K562 (cell line): Measurements from ENCODE around the gene SPIN1. TPM values are rescaled to one million over a fixed set of nuclear protein-coding genes. Genes with fewer than 3 reads are reported as not detected.

Source experiments
- ATAC-seq: fragments of 200-7000 bp; cut with Tn5 transposase; 3 replicates; pipeline ENCODE4 v1.9.1; 2020; ENCODE audit warnings: moderate library complexity
- BruUV-seq: library from RNA; stranded (reverse); fragments of 400-500 nt; replicated peaks from 2 replicates; lab custom pipeline; 2021; lab: Mats Ljungman, UMichigan
- CTCF ChIA-PET: fragments of 300-600 bp; formaldehyde crosslinking; extraction: SDS; loops from one replicate; lab custom pipeline; 2021; ENCODE audit warnings: low intra/inter-chr PET ratio; lab: Yijun Ruan, JAX
- POLR2A ChIA-PET: fragments of 300-600, 350-650 bp; sonication (Branson Sonifier 250); formaldehyde crosslinking; extraction: SDS; loops from one replicate; lab custom pipeline; 2021; ENCODE audit warnings: antibody characterized with exemption, inconsistent platforms; lab: Yijun Ruan, JAX
- DNase-seq, 4 experiments: peaks; one replicate each; pipeline versions ENCODE4 v3.0.0 to v3.0.0-alpha.2; 2011 to 2018; ENCODE audit warnings: low spot score in 3 of 4, mixed read lengths in 3 of 4; ENCODE audit errors: extremely low read depth in 1 of 4
- FAIRE-seq: peaks from 2 replicates; lab custom pipeline; 2011; peaks lifted over from hg19 to GRCh38; lab: Jason Lieb, UNC
- H2AFZ ChIP-seq: 2 replicates; pipeline ENCODE4 v1.6.0; 2011; ENCODE audit warnings: low read depth, low read length, control low read depth, inconsistent platforms
- H3K27ac ChIP-seq: fragments of 200-600 bp; 3 replicates; pipeline ENCODE4 v1.8.0; 2011; ENCODE audit warnings: low read depth, mild to moderate bottlenecking, control low read depth, inconsistent platforms, low read length, moderate library complexity, mixed read lengths; ENCODE audit errors: extremely low read depth
- H3K27me3 ChIP-seq, 2 experiments: fragments of 300-600 bp in 1 of 2; 2 replicates in 1 of 2; 3 replicates in 1 of 2; pipeline versions ENCODE4 v1.6.0 to v1.8.0; 2011; ENCODE audit warnings: inconsistent platforms in 2 of 2, low read length in 2 of 2, mild to moderate bottlenecking in 1 of 2, mixed read lengths in 1 of 2, moderate library complexity in 1 of 2; ENCODE audit not compliant: control insufficient read depth in 2 of 2, insufficient read depth in 2 of 2
- H3K36me3 ChIP-seq: fragments of 300-600 bp; 3 replicates; pipeline ENCODE4 v1.8.0; 2011; ENCODE audit warnings: mild to moderate bottlenecking, low read length, inconsistent platforms; ENCODE audit not compliant: control insufficient read depth, insufficient read depth
- H3K4me1 ChIP-seq, 2 experiments: fragments of 200-600 bp in 1 of 2; replicated peaks in 1 of 2; 2 replicates in 1 of 2; 3 replicates in 1 of 2; pipeline versions ENCODE4 v1.5.1 to v1.8.0; 2011; ENCODE audit warnings: inconsistent platforms in 2 of 2, low read length in 2 of 2, mild to moderate bottlenecking in 1 of 2, mixed read lengths in 1 of 2, moderate library complexity in 1 of 2; ENCODE audit not compliant: control insufficient read depth in 2 of 2, insufficient read depth in 2 of 2
- H3K4me2 ChIP-seq: 2 replicates; pipeline ENCODE4 v1.6.1; 2011; ENCODE audit warnings: low read length, control low read depth, inconsistent platforms, mixed read lengths; ENCODE audit not compliant: insufficient read depth
- H3K4me3 ChIP-seq: fragments of 200-600 bp; sonication (generic), shearing (Covaris generic); 2 replicates; pipeline ENCODE4 v1.5.1; 2016; ENCODE audit warnings: control low read depth, inconsistent platforms
- H3K79me2 ChIP-seq: fragments of 200-600 bp; 3 replicates; pipeline ENCODE4 v1.8.0; 2011; ENCODE audit warnings: low read length, inconsistent platforms; ENCODE audit not compliant: control insufficient read depth, insufficient read depth
- H3K9ac ChIP-seq, 2 experiments: 2 replicates each; pipeline versions ENCODE4 v1.6.0 to v1.6.1; 2011; ENCODE audit warnings: low read depth in 2 of 2, low read length in 2 of 2, control low read depth in 1 of 2, inconsistent platforms in 1 of 2, mild to moderate bottlenecking in 1 of 2, mixed read lengths in 1 of 2; ENCODE audit not compliant: insufficient read depth in 1 of 2
- H3K9me1 ChIP-seq: one replicate; pipeline ENCODE4 v1.6.0; 2011; ENCODE audit warnings: inconsistent platforms, mild to moderate bottlenecking, low read length, moderate library complexity; ENCODE audit not compliant: control insufficient read depth, insufficient read depth
- H3K9me3 ChIP-seq: replicated peaks from 2 replicates; pipeline ENCODE4 v1.5.1; 2011; ENCODE audit warnings: low read depth, low read length, inconsistent platforms; ENCODE audit not compliant: control insufficient read depth, insufficient read depth
- H4K20me1 ChIP-seq: replicated peaks from 2 replicates; pipeline ENCODE4 v1.6.1; 2011; ENCODE audit warnings: low read length, inconsistent platforms, mixed read lengths; ENCODE audit not compliant: control insufficient read depth, insufficient read depth
- FOSL1 ChIP-seq: fragments of 200-800 bp; sonication (Bioruptor generic); conservative IDR thresholded peaks from 2 replicates; pipeline ENCODE4 v1.6.1; 2016; ENCODE audit warnings: missing genetic modification characterization, missing compliant biosample characterization
- HIVEP1 ChIP-seq: fragments of 250-450 bp; sonication (Bioruptor Pico); IDR thresholded peaks from 2 replicates; pipeline ENCODE4 v1.4.0; 2020; ENCODE audit warnings: mild to moderate bottlenecking
- NFATC3 ChIP-seq: fragments of 450-650 bp; IDR thresholded peaks from 2 replicates; pipeline ENCODE4 v1.6.1; 2017; ENCODE audit warnings: mild to moderate bottlenecking
- POLR3G ChIP-seq: IDR thresholded peaks from 2 replicates; pipeline ENCODE4 v1.6.1; 2011; ENCODE audit not compliant: insufficient read length, insufficient replicate concordance; ENCODE audit errors: extremely low read depth
- RBM25 ChIP-seq: fragments of 200-400 bp; formaldehyde crosslinking; IDR thresholded peaks from 2 replicates; pipeline ENCODE4 v1.6.1; 2018; ENCODE audit warnings: low read length, low read depth, moderate library complexity; ENCODE audit not compliant: severe bottlenecking
- RCOR1 ChIP-seq, 2 experiments: IDR thresholded peaks; 2 replicates each; pipeline ENCODE4 v1.6.1; 2012; ENCODE audit warnings: low read depth in 2 of 2, low read length in 2 of 2, borderline replicate concordance in 1 of 2, improper control_type of control experiment in 1 of 2
- SUPT5H ChIP-seq: fragments of 450-650 bp; IDR thresholded peaks from 2 replicates; pipeline ENCODE4 v1.6.1; 2016
- YBX1 ChIP-seq: fragments of 450-650 bp; IDR thresholded peaks from 2 replicates; pipeline ENCODE4 v1.7.1; 2016; ENCODE audit warnings: mild to moderate bottlenecking
- ZNF644 ChIP-seq: fragments of 200-800 bp; sonication (Bioruptor generic); IDR thresholded peaks from 2 replicates; pipeline ENCODE4 v1.6.1; 2016; ENCODE audit warnings: low read depth, missing genetic modification characterization, missing compliant biosample characterization
- ZNF778 ChIP-seq: fragments of 450-650 bp; formaldehyde crosslinking; IDR thresholded peaks from 2 replicates; pipeline ENCODE4 v1.4.0; 2020; ENCODE audit warnings: mild to moderate bottlenecking, moderate library complexity
- WGBS: fragments of 100-300 bp; shearing (Covaris generic); methylation state at CpG from one replicate; pipeline ENCODE4 v1.1.6; 2016; ENCODE audit warnings: low coverage, mixed read lengths; ENCODE audit not compliant: insufficient coverage; ENCODE audit errors: missing lambda C conversion rate; 5-methylcytosine and 5-hydroxymethylcytosine counted together
- in situ Hi-C: fragments of 300-500 bp; cut with MboI; formaldehyde crosslinking; loops from 4 replicates; pipeline ENCODE4 v1.15.0; 2018; ENCODE audit warnings: inconsistent platforms, mixed read lengths
- intact Hi-C: fragments of 100-400 bp; cut with micrococcal nuclease; formaldehyde crosslinking; loops from 2 replicates; pipeline ENCODE4 v1.14.2; 2022
- polyA plus RNA-seq, 8 experiments: library from polyadenylated mRNA; depleted of rRNA in 4 of 8; stranded (reverse) in 5 of 8; unstranded in 3 of 8; fragments of >200 nt; fragmentation: Nextera tagmentation in 2 of 8; fragmentation: Illumina TruSeq in 1 of 8; extraction: Ambion mirVana in 2 of 8; extraction: Trizol in 1 of 8; gene quantifications; 2 replicates each; pipeline versions ENCODE4 v1.2.1 to v1.2.3, GENCODE V29; 2011 to 2014; ENCODE audit warnings: inconsistent platforms in 1 of 8, missing spikeins in 1 of 8
- total RNA-seq, 7 experiments: library from RNA; depleted of rRNA in 6 of 7; stranded (reverse); fragments of >200 nt in 6 of 7; fragmentation: Illumina TruSeq in 2 of 7; extraction: Trizol in 2 of 7; gene quantifications; 2 replicates each; pipeline versions ENCODE4 v1.2.1 to v1.2.3, GENCODE V29; 2011 to 2021; ENCODE audit warnings: low replicate concordance in 1 of 7
- TF ChIP-seq, protein P1 (sequence below): sonication (generic); formaldehyde crosslinking; IDR thresholded peaks from 2 replicates; pipeline ENCODE4 v1.8.1; 2022; ENCODE audit warnings: missing genetic modification reagents
- TF ChIP-seq, protein P2 (sequence below): fragments of 450-650 bp; IDR thresholded peaks from 2 replicates; pipeline ENCODE4 v1.6.1; 2016; ENCODE audit warnings: low read depth, mild to moderate bottlenecking, moderate library complexity

SPIN1 gene
- total and polyA plus RNA-seq, 9 of the 15 experiments (the other 6 are each of a cell fraction or from before 2014, with no cell fraction given): 7.4 to 25.7 (median 15.6) TPM

DNA sequence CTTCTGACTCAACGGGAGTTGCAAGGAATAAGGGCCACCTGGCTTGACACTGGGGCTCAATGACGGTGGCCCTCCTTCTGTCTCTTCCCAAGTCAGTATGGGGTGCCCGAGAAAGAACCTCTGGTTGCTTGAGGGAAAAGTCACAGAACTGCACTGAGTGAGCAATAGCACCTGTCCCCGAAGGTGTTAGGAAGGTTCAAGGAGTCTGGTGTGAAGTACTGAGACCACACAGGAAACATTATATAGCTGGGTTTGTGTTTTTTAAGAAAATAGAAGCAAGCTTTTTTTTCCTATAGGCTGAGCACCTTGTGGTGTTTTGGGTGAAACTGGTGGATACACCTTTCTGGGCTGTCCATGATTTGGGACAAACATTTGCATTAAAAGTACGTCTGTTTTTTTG lies 62.9 kb downstream of the SPIN1 start:
- no TSS peak for BruUV-seq
- H2AFZ ChIP-seq: no peak overlapping the region
- FAIRE-seq: no peak
- H3K4me3 ChIP-seq: no peak overlapping the region
- no peak overlapping the region for H3K27ac ChIP-seq
- H3K9me3 ChIP-seq: no peaks in the 10 kb centered on the region
- H4K20me1 ChIP-seq: 0 out of 2 replicates have a peak, but pooled peaks cover 4% of the 10 kb centered on the region
- no peak overlapping the region for H3K9ac ChIP-seq
- 92% methylated on average over 5 of the region's 5 CpGs for WGBS
- intact Hi-C loops: no loop called here
- no peak overlapping the region for H3K4me2 ChIP-seq
- ChIA-PET CTCF (no interaction called here), POLR2A (no interaction called here)
- TF ChIP-seq, protein P1, sequence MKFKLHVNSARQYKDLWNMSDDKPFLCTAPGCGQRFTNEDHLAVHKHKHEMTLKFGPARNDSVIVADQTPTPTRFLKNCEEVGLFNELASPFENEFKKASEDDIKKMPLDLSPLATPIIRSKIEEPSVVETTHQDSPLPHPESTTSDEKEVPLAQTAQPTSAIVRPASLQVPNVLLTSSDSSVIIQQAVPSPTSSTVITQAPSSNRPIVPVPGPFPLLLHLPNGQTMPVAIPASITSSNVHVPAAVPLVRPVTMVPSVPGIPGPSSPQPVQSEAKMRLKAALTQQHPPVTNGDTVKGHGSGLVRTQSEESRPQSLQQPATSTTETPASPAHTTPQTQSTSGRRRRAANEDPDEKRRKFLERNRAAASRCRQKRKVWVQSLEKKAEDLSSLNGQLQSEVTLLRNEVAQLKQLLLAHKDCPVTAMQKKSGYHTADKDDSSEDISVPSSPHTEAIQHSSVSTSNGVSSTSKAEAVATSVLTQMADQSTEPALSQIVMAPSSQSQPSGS (CRISPR knock-in tag): no peak
- H3K4me1 ChIP-seq: no peaks in the 10 kb centered on the region
- no peak for DNase-seq
- H3K27me3 ChIP-seq: no peaks in the 10 kb centered on the region
- H3K9me1 ChIP-seq: no peaks in the 10 kb centered on the region
- H3K79me2 ChIP-seq: no peaks in the 10 kb centered on the region
- ATAC-seq: no peak
- peaks cover 3% of the 10 kb centered on the region; the same call in 1 of the 3 replicates for H3K36me3 ChIP-seq
- in situ Hi-C loops: no loop called here

- H3K4me3 ChIP-seq: no peak overlapping the region
- ATAC-seq (no peak), FAIRE-seq (no peak), DNase-seq (no peak)
- no peaks in the 10 kb centered on the region for H3K9me3 ChIP-seq
- no peaks in the 10 kb centered on the region for H3K79me2 ChIP-seq
- WGBS: 79% methylated on average over 5 of the region's 5 CpGs
- H3K9ac ChIP-seq: no peak overlapping the region
- in situ Hi-C loops: no loop called here
- H4K20me1 ChIP-seq: no peaks in the 10 kb centered on the region
- TF ChIP-seq ZNF644 (tag): no peak
- no peak for TF ChIP-seq NFATC3
- TF ChIP-seq ZNF778 (CRISPR knock-in tag): no peak
- no peak for TF ChIP-seq YBX1
- TF ChIP-seq RBM25: no peak
- TF ChIP-seq, protein P2, sequence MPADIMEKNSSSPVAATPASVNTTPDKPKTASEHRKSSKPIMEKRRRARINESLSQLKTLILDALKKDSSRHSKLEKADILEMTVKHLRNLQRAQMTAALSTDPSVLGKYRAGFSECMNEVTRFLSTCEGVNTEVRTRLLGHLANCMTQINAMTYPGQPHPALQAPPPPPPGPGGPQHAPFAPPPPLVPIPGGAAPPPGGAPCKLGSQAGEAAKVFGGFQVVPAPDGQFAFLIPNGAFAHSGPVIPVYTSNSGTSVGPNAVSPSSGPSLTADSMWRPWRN: no peak
- TF ChIP-seq HIVEP1 (CRISPR knock-in tag): no peak
- TF ChIP-seq POLR3G: no peak
- no peak for TF ChIP-seq FOSL1 (tag)
- no peak for TF ChIP-seq RCOR1 (IDR thresholded peaks at IDR 0.05; ENCODE audit: borderline replicate concordance in 1 of 2, low read depth in 2 of 2, low read length in 2 of 2)
- TF ChIP-seq SUPT5H: no peak
- H3K36me3 ChIP-seq: 0 out of 3 replicates have a peak, but pooled peaks cover 5% of the 10 kb centered on the region
- CTCF ChIA-PET: no interaction called here
- no peak overlapping the region for H2AFZ ChIP-seq
- no TSS peak for BruUV-seq
- intact Hi-C loops: no loop called here
- no peak overlapping the region for H3K4me2 ChIP-seq
- no peaks in the 10 kb centered on the region for H3K4me1 ChIP-seq
- no peaks in the 10 kb centered on the region for H3K9me1 ChIP-seq
- no peaks in the 10 kb centered on the region for H3K27me3 ChIP-seq
- H3K27ac ChIP-seq: no peak overlapping the region
- POLR2A ChIA-PET: no interaction called here
Measured at GRCh38 chr9:88458716-88459465, 70.6 kb downstream of the SPIN1 start.
